Glutamatergic neuron (in vitro differentiated cells): ENCODE measurements around the gene PSENEN. TPM values are rescaled to one million over a fixed set of nuclear protein-coding genes. Genes with fewer than 3 reads are reported as not detected.
A peak's percentile ranks its signal among the peaks of the same experiment; 100 is the strongest.

Experiments
- DNase-seq: peaks from one replicate; pipeline ENCODE4 v3.0.0; 2022
- H3K27ac Mint-ChIP-seq: one replicate; pipeline ENCODE4 v1.8.0; 2020; ENCODE audit warnings: mild to moderate bottlenecking, mixed read lengths, inconsistent platforms; ENCODE audit not compliant: unreplicated experiment
- H3K27me3 Mint-ChIP-seq: one replicate; pipeline ENCODE4 v1.8.0; 2020; ENCODE audit warnings: mild to moderate bottlenecking, moderate library complexity, mixed read lengths, inconsistent platforms; ENCODE audit not compliant: unreplicated experiment
- H3K36me3 Mint-ChIP-seq: one replicate; pipeline ENCODE4 v1.8.0; 2020; ENCODE audit warnings: mild to moderate bottlenecking, mixed read lengths, inconsistent platforms; ENCODE audit not compliant: unreplicated experiment
- H3K4me1 Mint-ChIP-seq: one replicate; pipeline ENCODE4 v1.8.0; 2020; ENCODE audit warnings: mild to moderate bottlenecking, low read depth, mixed read lengths, inconsistent platforms; ENCODE audit not compliant: unreplicated experiment
- H3K4me3 Mint-ChIP-seq: one replicate; pipeline ENCODE4 v1.8.0; 2020; ENCODE audit warnings: mild to moderate bottlenecking, mixed read lengths, inconsistent platforms; ENCODE audit not compliant: unreplicated experiment
- H3K9me3 Mint-ChIP-seq: one replicate; pipeline ENCODE4 v1.8.0; 2020; ENCODE audit warnings: mild to moderate bottlenecking, moderate library complexity, mixed read lengths, inconsistent platforms; ENCODE audit not compliant: unreplicated experiment
- CTCF ChIP-seq: fragments of 200-600 bp; sonication (generic); IDR thresholded peaks from one replicate; pipeline ENCODE4 v1.5.0; 2021; ENCODE audit not compliant: partially characterized antibody, unreplicated experiment
- long read RNA-seq: library from polyadenylated mRNA; unstranded; transcript quantifications from one replicate; pipeline ENCODE4 v2.0.0, GENCODE V29; 2020; ENCODE audit not compliant: unreplicated experiment
- total RNA-seq: library from RNA; stranded (reverse); fragmentation: NEBNext Ultra II Directional; extraction: Animal tissue kit (Norgen Biotek cat#: 25700); gene quantifications from one replicate; pipeline ENCODE4 v1.2.1, GENCODE V29; 2021; ENCODE audit not compliant: unreplicated experiment

Gene PSENEN
- 109 TPM for total RNA-seq
- long read RNA-seq, transcript PSENEN-202 (4 exons, 1,661 nt): major isoform, 32 of 38 reads
- long read RNA-seq, partial matches to known transcripts: 2 of 38 reads
- long read RNA-seq, other reads (novel, unspliced or antisense): 2 of 38 reads

DNA sequence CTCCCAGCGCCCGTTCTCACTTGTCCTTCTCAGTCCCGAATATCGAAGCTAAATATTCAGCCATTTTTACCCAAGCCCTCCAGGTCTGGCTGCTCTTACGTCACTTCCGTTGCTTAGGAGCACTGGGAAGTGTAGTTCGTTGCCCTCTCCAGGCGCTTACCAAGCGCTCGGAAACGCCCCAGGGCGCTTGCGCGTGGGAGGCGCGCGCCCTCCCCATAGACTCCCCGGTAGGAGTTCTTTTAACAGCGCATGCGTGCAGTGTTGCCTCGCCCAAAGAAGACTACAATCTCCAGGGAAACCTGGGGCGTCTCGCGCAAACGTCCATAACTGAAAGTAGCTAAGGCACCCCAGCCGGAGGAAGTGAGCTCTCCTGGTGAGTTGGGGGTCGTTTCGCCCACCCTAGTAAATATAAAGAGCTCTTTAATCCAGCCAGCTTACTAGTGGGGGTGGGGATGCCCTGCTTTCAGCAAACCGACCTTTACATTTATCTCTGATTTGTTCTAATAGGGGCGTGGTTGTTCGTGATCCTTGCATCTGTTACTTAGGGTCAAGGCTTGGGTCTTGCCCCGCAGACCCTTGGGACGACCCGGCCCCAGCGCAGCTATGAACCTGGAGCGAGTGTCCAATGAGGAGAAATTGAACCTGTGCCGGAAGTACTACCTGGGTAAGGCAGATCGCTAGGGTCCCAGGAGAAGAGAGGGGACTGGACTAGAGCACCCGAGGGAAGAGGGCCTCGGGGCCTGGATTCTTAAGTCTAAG, at the start of gene PSENEN, which contains the start of gene U2AF1L4:
PSENEN (plus strand) TSS at position 324 of the 759 bp plus-strand sequence; CDS start at position 604, 280 bp downstream.
U2AF1L4 (minus strand) TSS at position 91 of the 759 bp plus-strand sequence; CDS start at position 64, 27 bp downstream.
- Mint-ChIP-seq H3K4me3 (peak within 1 kb of the TSS; percentile 98), H3K27me3 (peaks cover 5% of the 10 kb centered on the region), H3K4me1 (peaks cover 10% of the 10 kb centered on the region), H3K27ac (peak within 1 kb of the TSS; percentile 96), H3K9me3 (peaks cover 12% of the 10 kb centered on the region), H3K36me3 (no peaks in the 10 kb centered on the region)
- DNase-seq: peak; percentile 94
- TF ChIP-seq CTCF: no peak

DNA sequence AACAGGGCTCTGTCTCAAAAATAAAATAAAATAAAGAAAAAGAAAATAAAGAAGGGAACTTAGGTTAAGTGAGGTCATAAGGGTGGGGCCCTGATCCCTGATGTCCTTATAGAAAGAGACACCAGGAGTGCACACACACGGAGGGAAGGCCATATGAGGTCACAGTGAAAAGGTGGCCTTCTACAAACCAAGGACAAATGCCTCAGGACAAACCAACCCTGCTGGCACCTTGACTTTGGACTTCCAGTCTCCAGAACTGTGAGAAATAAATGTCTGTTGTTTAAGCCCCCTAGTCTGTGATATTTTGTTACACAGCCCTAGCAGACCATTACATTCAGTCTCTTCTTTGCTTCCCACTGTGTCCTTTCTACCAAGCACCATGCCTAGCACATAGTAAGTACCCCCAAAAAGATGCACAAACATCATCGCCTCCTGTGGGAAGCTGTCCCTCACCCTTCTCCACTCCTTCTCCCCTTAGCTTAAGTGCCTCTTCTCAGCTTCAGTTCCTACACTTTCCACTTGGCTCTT, 49.5 kb upstream of the PSENEN start:
- no peaks in the 10 kb centered on the region for H3K4me1 Mint-ChIP-seq
- H3K4me3 Mint-ChIP-seq: no peak overlapping the region
- no peaks in the 10 kb centered on the region for H3K27me3 Mint-ChIP-seq
- DNase-seq: no peak
- no peak for TF ChIP-seq CTCF
- H3K36me3 Mint-ChIP-seq: no peaks in the 10 kb centered on the region
- H3K9me3 Mint-ChIP-seq: no peaks in the 10 kb centered on the region
- H3K27ac Mint-ChIP-seq: no peak overlapping the region

GRCh38 chr19:35696835-35697234, 48.6 kb upstream of the PSENEN start:
- no peaks in the 10 kb centered on the region for H3K9me3 Mint-ChIP-seq
- no peaks in the 10 kb centered on the region for H3K4me1 Mint-ChIP-seq
- H3K27ac Mint-ChIP-seq: no peak overlapping the region
- no peaks in the 10 kb centered on the region for H3K27me3 Mint-ChIP-seq
- H3K4me3 Mint-ChIP-seq: no peak overlapping the region
- DNase-seq: no peak
- H3K36me3 Mint-ChIP-seq: no peaks in the 10 kb centered on the region
- TF ChIP-seq CTCF: no peak

GRCh38 chr19:35702223-35703012, 43.0 kb upstream of the PSENEN start:
- DNase-seq: peak; percentile 91
- H3K27me3 Mint-ChIP-seq: peaks cover 4% of the 10 kb centered on the region
- peak overlapping the region; percentile 93 for H3K27ac Mint-ChIP-seq
- peaks cover 2% of the 10 kb centered on the region for H3K9me3 Mint-ChIP-seq
- no peaks in the 10 kb centered on the region for H3K4me1 Mint-ChIP-seq
- H3K4me3 Mint-ChIP-seq: peak overlapping the region; percentile 100
- TF ChIP-seq CTCF: no peak
- H3K36me3 Mint-ChIP-seq: no peaks in the 10 kb centered on the region
